H9 (cell line): ENCODE results near the gene YKT6. TPM values are rescaled to one million over a fixed set of nuclear protein-coding genes. Genes with fewer than 3 reads are reported as not detected.

ENCODE experiments used
- DNase-seq: peaks from one replicate; pipeline ENCODE4 v3.0.0-alpha.2; 2017
- H2AFZ ChIP-seq: one replicate; pipeline ENCODE4 v1.6.1; 2013; ENCODE audit warnings: mild to moderate bottlenecking, low read length, control low read depth, moderate library complexity
- H2AK5ac ChIP-seq: 2 replicates; pipeline ENCODE4 v1.6.1; 2013; ENCODE audit warnings: low read length, control low read depth, mixed read lengths; ENCODE audit not compliant: insufficient read length
- H2BK120ac ChIP-seq: one replicate; pipeline ENCODE4 v1.6.1; 2013; ENCODE audit warnings: low read depth, mild to moderate bottlenecking, low read length, control low read depth, inconsistent platforms; ENCODE audit not compliant: poor library complexity, severe bottlenecking
- H2BK12ac ChIP-seq: 2 replicates; pipeline ENCODE4 v1.6.1; 2013; ENCODE audit warnings: low read length, control low read depth, mixed read lengths, low read depth; ENCODE audit not compliant: insufficient read length
- H2BK15ac ChIP-seq: 2 replicates; pipeline ENCODE4 v1.6.1; 2013; ENCODE audit warnings: low read depth, low read length, control low read depth
- H2BK20ac ChIP-seq: one replicate; pipeline ENCODE4 v1.6.1; 2013; ENCODE audit warnings: low read depth, mild to moderate bottlenecking, low read length, control low read depth, inconsistent platforms; ENCODE audit not compliant: poor library complexity, severe bottlenecking
- H2BK5ac ChIP-seq: 2 replicates; pipeline ENCODE4 v1.6.1; 2013; ENCODE audit warnings: low read length, control low read depth, mixed read lengths; ENCODE audit not compliant: insufficient read length
- H3K14ac ChIP-seq: 2 replicates; pipeline ENCODE4 v1.6.1; 2013; ENCODE audit warnings: low read length, control low read depth; ENCODE audit not compliant: insufficient read depth
- H3K18ac ChIP-seq: 2 replicates; pipeline ENCODE4 v1.6.1; 2013; ENCODE audit warnings: low read depth, mild to moderate bottlenecking, mixed read lengths, low read length, control low read depth; ENCODE audit not compliant: insufficient read length
- H3K23ac ChIP-seq: 2 replicates; pipeline ENCODE4 v1.6.1; 2013; ENCODE audit warnings: low read length, control low read depth, mixed read lengths, low read depth; ENCODE audit not compliant: insufficient read length
- H3K23me2 ChIP-seq: 2 replicates; pipeline ENCODE4 v1.6.1; 2013; ENCODE audit warnings: low read depth, mild to moderate bottlenecking, mixed read lengths, low read length, control low read depth; ENCODE audit not compliant: insufficient read length, poor library complexity, severe bottlenecking
- H3K27ac ChIP-seq: 2 replicates; pipeline ENCODE4 v1.5.1; 2013; ENCODE audit warnings: low read length, control low read depth, mixed read lengths, low read depth; ENCODE audit not compliant: insufficient read length
- H3K27me3 ChIP-seq: 2 replicates; pipeline ENCODE4 v1.6.1; 2013; ENCODE audit warnings: low read length, control low read depth, inconsistent platforms; ENCODE audit not compliant: insufficient read depth
- H3K4ac ChIP-seq: 2 replicates; pipeline ENCODE4 v1.6.1; 2013; ENCODE audit warnings: low read depth, mild to moderate bottlenecking, control low read depth, inconsistent platforms, low read length, moderate library complexity
- H3K4me1 ChIP-seq: 2 replicates; pipeline ENCODE4 v1.6.1; 2013; ENCODE audit warnings: low read length, control low read depth, inconsistent platforms; ENCODE audit not compliant: insufficient read depth
- H3K4me2 ChIP-seq: 2 replicates; pipeline ENCODE4 v1.6.1; 2013; ENCODE audit warnings: low read length, control low read depth, mixed read lengths; ENCODE audit not compliant: insufficient read length, insufficient read depth
- H3K56ac ChIP-seq: 2 replicates; pipeline ENCODE4 v1.6.1; 2013; ENCODE audit warnings: low read depth, mild to moderate bottlenecking, mixed read lengths, low read length, control low read depth; ENCODE audit not compliant: insufficient read length
- H3K79me1 ChIP-seq: 2 replicates; pipeline ENCODE4 v1.6.1; 2013; ENCODE audit warnings: low read depth, mild to moderate bottlenecking, moderate library complexity, low read length, control low read depth, inconsistent platforms; ENCODE audit not compliant: insufficient read depth, poor library complexity, severe bottlenecking
- H3K79me2 ChIP-seq: 2 replicates; pipeline ENCODE4 v1.6.1; 2013; ENCODE audit warnings: low read length, control low read depth, inconsistent platforms; ENCODE audit not compliant: insufficient read depth
- H3K9ac ChIP-seq: 2 replicates; pipeline ENCODE4 v1.6.1; 2013; ENCODE audit warnings: low read length, control low read depth, mixed read lengths; ENCODE audit not compliant: insufficient read length; ENCODE audit errors: extremely low read depth
- H3K9me3 ChIP-seq: one replicate; pipeline ENCODE4 v1.6.1; 2013; ENCODE audit warnings: low read depth, low read length, inconsistent platforms; ENCODE audit not compliant: control insufficient read depth
- H3T11ph ChIP-seq: one replicate; pipeline ENCODE4 v1.6.1; 2013; ENCODE audit warnings: mild to moderate bottlenecking, low read length, control low read depth, inconsistent platforms
- H4K20me1 ChIP-seq: one replicate; pipeline ENCODE4 v1.6.1; 2013; ENCODE audit not compliant: control insufficient read depth, insufficient read length, insufficient read depth
- H4K5ac ChIP-seq: 2 replicates; pipeline ENCODE4 v1.6.1; 2013; ENCODE audit warnings: low read depth, mild to moderate bottlenecking, mixed read lengths, low read length, control low read depth; ENCODE audit not compliant: insufficient read length
- H4K8ac ChIP-seq: replicated peaks from 2 replicates; pipeline ENCODE4 v1.6.1; 2013; ENCODE audit warnings: low read length, control low read depth, mixed read lengths, low read depth; ENCODE audit not compliant: insufficient read length
- H4K91ac ChIP-seq: 2 replicates; pipeline ENCODE4 v1.6.1; 2013; ENCODE audit warnings: low read depth, mild to moderate bottlenecking, moderate library complexity, mixed read lengths, low read length, control low read depth; ENCODE audit not compliant: insufficient read length
- H3K27ac Mint-ChIP-seq, 3 experiments: 2 replicates in 2 of 3; 3 replicates in 1 of 3; pipeline ENCODE4 v1.8.0; 2020 to 2021; ENCODE audit warnings: mixed read lengths in 3 of 3, mild to moderate bottlenecking in 1 of 3, moderate library complexity in 1 of 3
- H3K27me3 Mint-ChIP-seq: 2 replicates; pipeline ENCODE4 v1.8.0; 2021; ENCODE audit warnings: low read depth, mild to moderate bottlenecking, moderate library complexity, mixed read lengths
- H3K36me3 Mint-ChIP-seq, 3 experiments: 2 replicates in 2 of 3; 3 replicates in 1 of 3; pipeline ENCODE4 v1.8.0; 2020 to 2021; ENCODE audit warnings: low read depth in 3 of 3, mixed read lengths in 3 of 3; ENCODE audit not compliant: insufficient read depth in 1 of 3
- H3K4me1 Mint-ChIP-seq, 2 experiments: 2 replicates each; pipeline ENCODE4 v1.8.0; 2020; ENCODE audit warnings: mixed read lengths in 2 of 2
- H3K4me3 Mint-ChIP-seq, 2 experiments: 2 replicates in 1 of 2; 3 replicates in 1 of 2; pipeline ENCODE4 v1.8.0; 2020 to 2021; ENCODE audit warnings: mild to moderate bottlenecking in 2 of 2, mixed read lengths in 2 of 2, moderate library complexity in 1 of 2
- H3K9me3 Mint-ChIP-seq, 2 experiments: 2 replicates in 1 of 2; 3 replicates in 1 of 2; pipeline ENCODE4 v1.8.0; 2020; ENCODE audit warnings: mild to moderate bottlenecking in 2 of 2, mixed read lengths in 2 of 2, moderate library complexity in 1 of 2
- WGBS: extraction: QIAGEN DNeasy Blood & Tissue Kit; methylation state at CpG from one replicate; pipeline ENCODE4 v1.1.7; 2013; ENCODE audit warnings: missing lambda C conversion rate, low lambda C conversion rate, mixed read lengths; ENCODE audit not compliant: insufficient read length; ENCODE audit errors: extremely low coverage; 5-methylcytosine and 5-hydroxymethylcytosine counted together
- total RNA-seq: library from RNA; stranded (reverse); gene quantifications from 2 replicates; pipeline ENCODE4 v1.2.1, GENCODE V29; 2021
- TF ChIP-seq, protein P1 (sequence below): fragments of 200-600 bp; sonication (generic); conservative IDR thresholded peaks from 3 replicates; pipeline ENCODE4 v1.8.0; 2021; ENCODE audit warnings: antibody characterized with exemption, mild to moderate bottlenecking

The YKT6 gene
- total RNA-seq, 1 experiment from 2014 or later: 104 TPM

GRCh38 chr7:44193011-44193802 lies 7.6 kb upstream of the YKT6 start:
- Histone ChIP-seq H3K79me1 (no peaks in the 10 kb centered on the region), H3K27me3 (0 out of 2 replicates have a peak, but pooled peaks cover 2% of the 10 kb centered on the region), H3K18ac (no peak overlapping the region), H4K20me1 (no peaks in the 10 kb centered on the region), H3K23me2 (no peaks in the 10 kb centered on the region), H3K4ac (no peak overlapping the region), H3K4me2 (no peak overlapping the region), H3K9ac (no peak overlapping the region), H4K91ac (no peak overlapping the region), H3K56ac (no peak overlapping the region), H2AFZ (no peak overlapping the region), H3K14ac (no peak overlapping the region), H4K8ac (no peak overlapping the region), H3K4me1 (no peaks in the 10 kb centered on the region), H2BK120ac (no peak overlapping the region), H2BK20ac (no peak overlapping the region), H2AK5ac (no peak overlapping the region), H3K79me2 (no peaks in the 10 kb centered on the region), H2BK12ac (no peak overlapping the region), H2BK5ac (no peak overlapping the region), H3T11ph (no peak overlapping the region), H4K5ac (no peak overlapping the region), H3K27ac (no peak overlapping the region), H3K23ac (no peak overlapping the region), H2BK15ac (no peak overlapping the region), H3K9me3 (no peaks in the 10 kb centered on the region)
- Mint-ChIP-seq H3K27ac (no peak overlapping the region), H3K36me3 (no peaks in the 10 kb centered on the region), H3K4me1 (peaks cover 6 to 7% of the 10 kb centered on the region in 2 experiments; a peak in 3 of 4 replicates), H3K9me3 (peaks cover 0 to 2% of the 10 kb centered on the region in 2 experiments; a peak in 1 of 5 replicates), H3K4me3 (no peak overlapping the region), H3K27me3 (peaks cover 19% of the 10 kb centered on the region)
- WGBS: no CpG with 5 or more reads among the region's 7 CpGs
- TF ChIP-seq, protein P1, sequence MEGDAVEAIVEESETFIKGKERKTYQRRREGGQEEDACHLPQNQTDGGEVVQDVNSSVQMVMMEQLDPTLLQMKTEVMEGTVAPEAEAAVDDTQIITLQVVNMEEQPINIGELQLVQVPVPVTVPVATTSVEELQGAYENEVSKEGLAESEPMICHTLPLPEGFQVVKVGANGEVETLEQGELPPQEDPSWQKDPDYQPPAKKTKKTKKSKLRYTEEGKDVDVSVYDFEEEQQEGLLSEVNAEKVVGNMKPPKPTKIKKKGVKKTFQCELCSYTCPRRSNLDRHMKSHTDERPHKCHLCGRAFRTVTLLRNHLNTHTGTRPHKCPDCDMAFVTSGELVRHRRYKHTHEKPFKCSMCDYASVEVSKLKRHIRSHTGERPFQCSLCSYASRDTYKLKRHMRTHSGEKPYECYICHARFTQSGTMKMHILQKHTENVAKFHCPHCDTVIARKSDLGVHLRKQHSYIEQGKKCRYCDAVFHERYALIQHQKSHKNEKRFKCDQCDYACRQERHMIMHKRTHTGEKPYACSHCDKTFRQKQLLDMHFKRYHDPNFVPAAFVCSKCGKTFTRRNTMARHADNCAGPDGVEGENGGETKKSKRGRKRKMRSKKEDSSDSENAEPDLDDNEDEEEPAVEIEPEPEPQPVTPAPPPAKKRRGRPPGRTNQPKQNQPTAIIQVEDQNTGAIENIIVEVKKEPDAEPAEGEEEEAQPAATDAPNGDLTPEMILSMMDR: no peak
- no peak for DNase-seq
